ENCODE data around the gene ENOX1.

ENOX1 gene

GRCh38 chr13:43232144-43232872 lies 554.5 kb downstream of the ENOX1 start:
- DNase-seq = no peak

DNA sequence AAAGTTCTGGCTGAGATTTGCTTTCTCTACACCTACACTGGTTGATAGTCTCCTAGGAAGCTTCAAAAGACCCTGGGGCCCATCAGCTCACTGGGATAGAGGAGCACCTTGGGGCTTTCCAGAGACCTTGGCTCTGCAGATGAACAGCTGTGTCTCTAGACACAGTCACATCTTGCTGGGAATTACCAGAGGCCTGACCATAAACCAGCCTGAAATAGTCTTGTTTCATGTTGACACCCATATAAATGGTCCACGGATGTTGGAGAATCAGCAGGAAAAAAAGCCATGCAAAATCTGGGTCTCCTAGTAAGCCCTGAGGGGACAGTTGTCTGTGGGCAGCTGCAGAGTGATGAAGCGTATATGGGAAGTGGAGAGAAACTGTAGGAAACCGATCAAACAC lies 555.8 kb downstream of the ENOX1 start:
- no peak for DNase-seq

- no peak for DNase-seq
These were observed 557.3 kb downstream of the ENOX1 start for GRCh38 chr13:43229506-43229905.

DNA sequence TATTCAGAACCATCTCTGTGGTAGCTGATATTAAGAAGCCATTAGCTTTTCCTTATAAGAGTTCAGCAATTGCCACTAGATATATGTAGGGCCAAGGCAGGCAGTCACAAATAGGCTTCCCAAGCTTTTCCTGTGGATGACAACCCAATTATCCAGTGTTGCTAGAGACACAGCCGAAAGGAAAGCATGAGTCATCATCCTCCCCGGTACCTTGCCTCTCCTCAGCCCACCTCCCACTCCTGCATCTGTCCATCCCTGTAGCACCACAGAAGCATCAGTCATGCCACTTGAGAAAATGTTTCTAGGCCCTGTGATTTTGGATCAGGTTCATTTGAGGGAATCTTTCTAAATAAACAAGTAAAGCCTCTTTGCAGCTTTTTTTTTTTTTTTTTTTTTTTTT lies 559.1 kb downstream of the ENOX1 start:
- DNase-seq = no peak

GRCh38 chr13:43223216-43223615 lies 563.6 kb downstream of the ENOX1 start:
- DNase-seq = no peak

- no peak for DNase-seq
These were observed 564.7 kb downstream of the ENOX1 start for GRCh38 chr13:43222086-43222485.

DNA sequence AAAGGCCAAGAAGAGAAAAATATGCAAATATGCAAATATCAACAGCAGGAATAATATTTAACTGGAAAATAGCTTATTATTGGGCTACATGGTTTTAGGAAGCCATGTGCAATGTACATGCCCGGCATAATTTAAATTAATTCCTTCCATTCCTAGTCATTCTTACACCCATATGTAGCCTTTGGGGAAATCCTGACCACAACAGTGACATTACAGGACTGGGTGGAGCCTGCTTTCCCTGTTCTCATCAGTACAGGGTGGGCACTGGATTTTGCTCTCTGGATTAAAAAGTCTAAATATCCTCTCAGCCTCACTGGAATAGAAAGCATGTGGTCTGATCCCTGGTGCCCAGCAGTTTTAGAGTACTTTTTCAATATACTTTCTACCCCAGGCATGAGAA lies 565.2 kb downstream of the ENOX1 start:
- DNase-seq = no peak

DNA sequence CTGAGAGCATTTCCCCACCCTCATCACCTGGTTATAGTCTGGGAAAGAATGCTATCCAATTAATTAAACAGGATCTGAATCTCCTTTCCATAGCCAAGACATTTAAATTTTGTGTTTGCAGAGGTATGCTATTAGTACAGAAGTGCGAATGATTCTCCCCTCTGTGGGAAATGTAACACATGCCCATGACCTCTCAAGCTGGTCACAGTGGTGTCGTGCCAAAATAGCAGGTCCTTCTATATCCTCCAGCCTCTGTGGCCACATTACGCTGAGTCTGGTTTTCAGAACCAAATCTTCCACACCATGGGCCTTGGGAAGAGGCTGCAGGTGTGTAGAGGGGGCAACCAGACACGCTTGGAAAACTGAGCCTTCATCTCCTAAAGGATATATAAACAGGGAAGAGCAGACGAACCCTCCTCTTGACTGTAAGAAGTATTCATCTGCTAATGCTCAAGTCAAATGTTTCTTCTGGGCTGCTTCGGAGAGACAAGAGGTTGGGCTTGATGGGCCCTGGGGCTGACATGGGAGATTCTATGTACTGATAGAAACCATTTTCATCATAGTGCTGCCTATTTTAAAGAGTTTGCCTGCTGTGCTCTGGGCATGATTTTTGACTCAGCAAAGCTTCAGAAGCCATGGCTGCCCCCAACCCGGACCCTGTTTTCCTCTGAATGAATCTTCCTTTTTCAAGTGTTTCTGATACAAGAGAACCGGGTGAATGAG lies 565.7 kb downstream of the ENOX1 start:
- no peak for DNase-seq

DNA sequence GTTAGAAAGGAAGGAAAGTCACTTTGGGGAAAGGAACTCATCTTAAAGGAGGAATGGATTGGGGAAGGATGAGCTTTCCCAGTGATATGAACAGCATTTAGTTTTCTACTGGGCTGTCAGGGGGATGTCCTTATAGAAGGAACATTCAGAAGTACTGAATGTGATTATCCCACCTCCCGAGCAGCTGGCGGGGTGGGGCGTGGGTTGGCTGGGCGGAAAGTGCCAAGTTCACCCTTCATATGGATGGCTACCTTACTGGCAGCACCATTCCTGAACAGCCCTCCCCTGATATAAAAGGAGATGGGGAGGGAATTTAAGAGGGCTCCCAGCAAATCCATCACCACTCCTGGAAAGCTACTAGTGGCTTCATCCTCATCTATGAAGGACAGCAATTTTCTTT lies 572.6 kb downstream of the ENOX1 start:
- no peak for DNase-seq

GRCh38 chr13:43206838-43207237 lies 579.9 kb downstream of the ENOX1 start:
- DNase-seq = no peak

DNA sequence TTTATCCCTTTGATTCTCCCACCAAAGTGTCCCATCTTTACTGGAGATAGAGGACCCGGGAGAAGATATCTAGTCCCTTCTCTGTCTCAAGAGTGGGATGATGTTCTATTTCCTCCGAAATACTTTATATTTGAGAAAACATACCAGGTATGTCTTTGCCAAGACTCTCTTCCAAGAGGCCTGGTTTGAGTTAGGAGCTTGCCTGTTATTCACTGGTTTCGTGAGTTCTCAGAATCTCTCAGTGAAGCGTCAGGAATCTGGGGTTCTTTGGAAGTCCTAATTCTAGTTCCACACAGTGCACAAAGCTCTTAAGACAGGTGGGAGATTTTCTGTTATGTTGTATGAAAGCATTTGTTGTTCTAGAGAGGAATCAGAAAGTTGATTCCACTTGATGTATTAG lies 581.4 kb downstream of the ENOX1 start:
- DNase-seq = no peak

GRCh38 chr13:43204591-43204990 lies 582.2 kb downstream of the ENOX1 start:
- no peak for DNase-seq

DNA sequence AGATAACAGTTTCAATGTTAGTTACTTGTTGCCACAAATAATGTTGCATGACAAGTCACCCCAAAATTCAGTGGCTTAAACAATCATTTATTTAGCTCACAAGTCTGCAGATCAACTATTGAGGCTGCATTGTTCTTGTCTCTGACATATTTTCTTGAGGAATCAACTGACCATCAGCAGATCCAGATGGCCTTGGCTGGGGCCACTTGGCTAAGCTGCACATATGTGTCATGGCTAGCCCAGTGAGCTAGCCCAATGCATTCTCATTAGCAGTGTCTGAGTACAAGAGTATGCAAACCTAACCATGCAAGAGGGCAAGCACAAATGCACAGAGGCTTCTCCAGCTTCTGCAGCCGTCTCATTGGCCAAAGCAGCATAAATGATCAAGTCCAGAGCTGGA lies 583.0 kb downstream of the ENOX1 start:
- DNase-seq = no peak

DNA sequence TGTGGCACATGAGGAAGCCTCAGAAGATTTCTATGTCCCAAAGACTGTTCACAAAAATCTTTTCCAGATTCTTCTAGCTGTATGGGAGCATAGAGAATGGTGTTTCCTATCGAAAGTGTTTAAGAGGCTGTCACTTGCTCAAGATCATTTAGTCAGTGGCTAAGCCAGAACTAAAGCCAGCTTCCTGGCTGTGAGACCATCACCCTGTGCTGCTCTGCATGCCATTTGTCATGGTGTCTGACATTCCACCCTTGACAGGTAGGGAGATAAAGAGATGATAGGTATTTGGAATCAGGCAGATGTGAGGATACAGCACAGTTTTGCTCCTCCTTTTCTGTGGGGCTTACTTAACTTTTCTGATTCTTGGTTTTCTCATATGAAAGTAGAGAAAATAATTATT lies 586.0 kb downstream of the ENOX1 start:
- DNase-seq = no peak

DNA sequence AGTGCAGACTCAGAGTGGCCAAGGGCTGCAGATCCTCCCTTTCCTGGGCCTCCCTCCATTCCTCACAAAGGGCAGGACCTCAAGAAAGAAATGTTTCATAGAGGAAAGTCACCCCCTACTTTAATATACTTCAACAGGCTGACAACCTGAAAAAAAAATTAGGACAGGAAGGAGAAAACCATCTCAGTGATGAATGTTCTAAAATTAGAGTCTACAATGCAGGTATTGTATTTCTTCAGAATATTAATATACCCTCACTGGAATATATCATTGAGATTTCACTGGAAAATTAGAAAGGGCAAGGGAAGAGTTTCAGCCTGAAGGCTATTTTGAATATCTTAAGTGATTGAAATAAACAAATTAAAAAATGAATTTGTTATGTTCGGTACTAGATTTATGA lies 586.5 kb downstream of the ENOX1 start:
- DNase-seq = no peak

DNA sequence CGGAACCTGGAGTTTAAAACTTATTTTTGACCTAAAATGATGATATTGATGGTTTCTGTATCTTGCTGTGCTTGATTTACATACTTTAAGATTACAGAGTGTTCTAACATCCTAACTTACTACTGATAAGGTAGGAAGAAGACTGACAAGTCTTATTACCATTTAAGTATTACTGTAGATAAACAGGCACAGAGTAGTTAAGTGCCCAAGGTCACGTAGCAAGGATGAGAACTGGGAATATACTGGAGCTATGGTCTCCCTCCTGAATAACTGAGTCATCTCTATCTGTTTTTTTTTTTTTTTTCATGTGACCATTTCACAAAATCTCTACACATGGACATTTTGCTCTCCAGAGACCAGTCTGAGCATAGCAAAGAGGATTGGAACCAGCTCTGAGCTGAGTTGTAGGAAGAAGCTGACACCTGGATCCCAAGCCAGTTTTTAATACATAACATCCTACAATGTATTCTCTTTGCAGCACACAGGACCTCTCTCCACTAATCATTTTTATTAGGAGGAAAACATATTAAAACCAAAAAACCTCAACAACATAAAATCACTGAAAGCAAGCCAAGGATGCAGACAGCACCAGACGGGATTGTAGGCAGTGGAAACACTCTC lies 589.9 kb downstream of the ENOX1 start:
- DNase-seq = no peak

DNA sequence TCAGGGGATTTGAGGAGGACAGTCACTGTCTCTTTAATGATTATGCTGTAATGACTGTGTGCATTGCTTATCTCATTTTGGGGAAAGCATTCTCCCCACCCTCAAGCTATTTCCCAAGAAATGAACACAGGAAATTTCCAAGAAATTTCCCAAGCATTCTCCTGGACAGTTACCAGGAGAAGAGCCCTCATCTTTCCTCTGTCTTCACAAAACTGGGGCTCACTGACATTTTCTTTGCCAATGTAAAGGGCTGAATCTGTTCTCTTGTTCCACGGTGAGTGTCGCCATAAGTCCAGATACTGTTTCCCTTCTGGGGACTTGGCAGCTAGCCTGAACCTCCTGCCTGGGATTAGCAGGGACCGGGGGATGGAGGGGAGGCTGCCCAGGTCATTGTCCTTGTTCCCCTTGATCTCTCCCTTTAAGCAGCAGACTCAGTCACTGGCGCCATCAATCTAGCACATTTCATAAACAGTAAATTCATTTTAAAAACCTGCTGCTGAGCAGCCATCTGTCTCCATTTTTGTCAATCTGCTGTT lies 590.6 kb downstream of the ENOX1 start:
- DNase-seq = no peak

DNA sequence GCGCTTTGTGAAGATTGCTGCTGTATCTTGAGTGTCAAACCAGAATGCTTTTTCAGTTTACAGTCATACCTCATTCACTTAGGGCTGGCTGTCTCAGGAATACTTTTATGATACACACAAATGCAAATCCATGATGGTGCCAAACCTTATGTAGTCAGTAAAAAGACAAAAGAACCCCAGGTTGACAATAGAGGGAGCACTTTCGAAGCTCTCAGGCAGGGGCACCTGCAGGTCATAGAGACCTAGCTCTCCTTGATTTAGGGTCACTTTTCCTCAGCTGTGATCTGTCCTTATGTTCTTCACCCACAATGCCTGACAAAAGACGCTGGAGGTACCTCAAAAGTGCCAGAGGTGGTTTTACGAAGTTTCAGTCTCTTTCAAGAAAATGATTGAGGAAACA lies 591.2 kb downstream of the ENOX1 start:
- no peak for DNase-seq

DNA sequence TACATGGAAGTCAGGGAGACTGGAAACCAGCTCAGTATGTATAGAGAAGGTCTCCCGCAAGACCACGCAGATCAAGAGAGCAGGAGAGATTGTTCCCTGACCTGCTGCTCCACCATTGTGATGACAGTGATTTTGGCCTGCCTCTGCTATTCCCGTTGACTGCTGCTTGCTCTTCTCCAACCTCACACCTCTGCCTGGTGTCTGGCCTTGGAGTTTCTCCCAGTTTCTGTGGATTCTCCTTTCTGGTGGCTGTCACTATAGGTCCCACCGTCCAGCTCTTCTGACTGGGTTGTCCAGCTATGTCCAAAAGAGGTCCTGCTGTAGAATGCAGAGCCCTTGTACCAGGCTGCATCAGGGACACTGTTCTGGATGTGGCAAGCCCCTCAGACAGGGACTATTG lies 591.7 kb downstream of the ENOX1 start:
- DNase-seq = no peak

DNA sequence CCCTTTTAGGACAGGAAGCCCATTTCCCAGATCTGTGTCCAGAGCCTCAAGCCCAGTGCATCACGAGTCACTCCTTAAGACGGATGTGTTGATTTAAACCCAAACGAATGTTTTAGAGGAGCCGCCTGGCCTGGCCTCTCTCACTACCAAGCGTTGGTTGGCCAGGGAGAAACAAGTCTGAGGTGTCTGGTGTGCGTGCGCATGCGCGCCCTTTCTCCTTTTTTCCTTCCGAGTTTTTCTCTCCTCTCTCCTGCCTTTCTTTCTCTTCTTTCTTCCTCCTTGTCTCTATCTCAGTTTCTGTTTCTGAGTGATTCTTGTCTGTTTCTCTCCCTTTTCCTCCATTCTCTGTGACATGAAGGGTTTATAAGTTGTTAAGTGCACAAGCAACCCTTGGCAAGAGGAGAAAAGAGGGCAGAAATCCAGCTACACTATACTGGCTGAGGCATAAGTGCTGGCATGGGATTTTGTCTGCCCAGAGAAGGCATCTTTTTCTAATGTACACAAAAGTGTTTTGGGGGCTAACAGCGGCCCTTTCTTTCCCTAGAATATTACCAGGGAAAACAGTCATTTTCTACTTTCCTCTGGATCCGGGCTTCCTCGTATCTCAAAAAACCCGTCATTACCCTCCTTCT lies 592.9 kb downstream of the ENOX1 start:
- no peak for DNase-seq

DNA sequence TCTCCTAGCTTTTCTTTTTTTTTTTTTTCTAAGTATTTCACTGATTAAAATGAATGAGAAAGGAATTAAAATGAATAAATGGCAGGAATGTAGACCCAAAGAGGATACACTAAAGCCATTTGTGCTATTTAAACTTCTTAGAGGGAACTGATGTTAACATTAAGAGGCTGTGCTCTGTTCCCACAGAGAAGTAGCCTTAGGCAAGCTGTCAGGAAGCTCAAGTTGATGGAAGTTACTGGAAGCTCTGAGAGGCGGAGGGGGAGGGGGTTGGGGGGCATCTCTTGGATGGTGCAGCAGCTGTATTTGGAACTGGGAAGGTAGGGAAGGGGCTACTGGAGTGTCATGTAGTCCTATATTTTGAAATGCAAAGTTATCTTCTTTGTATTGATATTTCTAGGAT lies 595.2 kb downstream of the ENOX1 start:
- DNase-seq = no peak

GRCh38 chr13:43185226-43185625 lies 601.5 kb downstream of the ENOX1 start:
- DNase-seq = no peak

GRCh38 chr13:43180837-43181236 lies 605.9 kb downstream of the ENOX1 start:
- DNase-seq = no peak

Data from NCI-H1105 (cell line).